Fibroblast of the conjunctiva (primary cell): ENCODE data around the gene USP10.

Source experiments
- DNase-seq: peaks from one replicate; pipeline ENCODE4 v3.0.0-alpha.2; 2010; ENCODE audit warnings: low read depth

Gene USP10

DNA sequence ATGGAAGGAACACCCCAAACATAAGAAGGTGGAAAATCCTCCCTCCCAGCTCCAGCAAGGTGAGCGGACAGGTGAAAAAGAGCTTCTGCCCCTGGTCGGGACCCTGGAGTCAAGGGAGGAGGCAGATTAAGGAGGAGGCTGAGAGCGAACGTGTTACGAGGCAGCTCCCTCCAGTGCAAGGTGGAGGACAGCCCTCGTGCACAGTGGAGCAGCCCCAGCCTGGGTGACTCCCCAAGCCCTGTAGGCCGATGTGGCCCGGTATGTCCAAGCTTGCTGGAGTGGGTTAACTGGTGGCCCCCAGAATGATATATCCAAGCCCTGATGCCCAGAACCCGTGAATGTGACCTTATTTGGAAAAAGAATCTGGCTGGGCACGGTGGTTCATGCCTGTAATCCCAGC, 104.5 kb downstream of the USP10 start:
- no peak for DNase-seq

DNA sequence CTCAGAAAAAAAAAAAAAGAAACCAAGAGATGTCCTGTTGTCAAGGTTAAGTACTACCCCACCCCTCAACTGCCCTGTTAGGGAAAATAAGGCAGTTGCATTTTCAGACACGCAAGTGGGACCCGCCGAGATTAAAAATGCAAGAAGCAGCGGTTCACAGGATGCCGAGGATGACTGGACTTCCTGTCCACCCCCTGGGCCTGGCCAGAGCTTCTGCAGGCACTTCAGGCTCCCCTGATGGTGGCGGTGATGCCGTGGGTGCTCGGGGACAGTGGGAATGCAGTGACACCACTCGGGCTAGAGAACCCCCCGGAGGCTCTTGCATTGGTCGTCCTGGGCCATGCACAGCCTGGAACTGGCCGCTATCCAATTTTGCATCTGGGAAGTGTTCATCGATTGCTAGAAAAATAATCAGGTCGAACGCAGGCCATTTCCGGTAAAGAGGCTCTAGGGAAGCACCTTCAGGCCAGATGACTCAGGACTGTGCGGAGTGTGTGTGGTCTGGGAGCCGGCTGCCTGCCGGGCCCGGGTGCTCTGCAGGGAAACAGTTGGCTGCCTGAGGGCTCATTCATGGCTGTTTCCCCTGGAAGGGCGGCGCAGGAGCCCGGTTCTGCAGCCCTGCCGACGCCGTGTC, 106.6 kb downstream of the USP10 start:
- peak; percentile 51 for DNase-seq

DNA sequence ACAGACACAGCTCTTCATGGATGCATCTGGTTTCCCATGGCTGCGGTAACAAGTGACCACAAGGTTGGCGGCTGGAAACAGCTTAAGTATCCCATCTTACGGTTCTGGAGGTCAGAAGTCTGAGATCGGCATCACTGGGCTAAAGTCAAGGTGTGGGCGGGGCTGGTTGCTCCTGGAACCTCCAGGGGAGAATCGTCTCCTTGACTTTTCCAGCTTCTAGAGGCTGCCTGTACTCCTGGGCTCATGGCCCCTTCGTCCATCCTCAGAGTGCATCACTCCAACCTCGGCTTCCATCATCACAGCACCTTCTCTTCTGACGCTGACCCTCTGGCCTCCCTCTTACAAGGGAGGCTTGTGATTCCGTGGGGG, 107.1 kb downstream of the USP10 start:
- DNase-seq = no peak

DNA sequence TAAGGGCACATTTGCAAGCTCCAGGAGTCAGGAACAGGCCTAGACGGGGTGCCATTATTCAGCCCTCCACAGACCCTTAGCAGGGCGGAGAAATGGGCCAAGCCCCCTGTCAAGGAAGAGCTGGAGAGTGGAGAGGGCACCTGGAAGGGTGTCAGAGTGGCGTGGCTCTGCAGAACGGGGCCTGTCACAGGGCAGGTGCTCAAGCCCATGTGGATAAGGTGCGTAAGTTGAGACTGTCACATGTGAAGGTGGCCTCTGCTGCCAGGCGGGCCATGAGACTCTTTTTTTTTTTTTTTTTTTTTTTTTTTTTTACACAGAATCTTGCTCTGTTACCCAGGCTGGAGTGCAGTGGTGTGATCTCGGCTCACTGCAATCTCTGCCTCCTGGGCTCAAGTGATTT, 108.0 kb downstream of the USP10 start:
- no peak for DNase-seq

DNA sequence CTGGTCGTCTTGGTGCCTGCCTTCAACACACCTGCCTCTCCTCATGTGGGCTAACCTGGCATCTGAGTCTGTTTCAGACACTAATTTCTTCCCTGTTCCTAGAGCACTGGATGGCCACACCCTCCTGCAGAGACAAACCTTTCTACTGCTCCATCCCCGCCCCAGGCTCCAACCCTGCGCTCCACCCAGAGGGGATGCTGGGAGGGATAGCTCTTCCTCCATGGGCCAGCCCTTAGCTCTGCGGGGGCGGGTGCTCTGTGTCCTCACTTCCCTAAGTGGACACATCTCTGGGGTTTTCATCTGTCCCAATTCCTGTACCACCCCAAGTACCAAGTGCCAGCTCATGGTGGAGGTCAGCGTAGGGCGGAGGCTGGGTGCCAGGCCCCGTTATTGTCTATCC, 109.0 kb downstream of the USP10 start:
- no peak for DNase-seq

DNA sequence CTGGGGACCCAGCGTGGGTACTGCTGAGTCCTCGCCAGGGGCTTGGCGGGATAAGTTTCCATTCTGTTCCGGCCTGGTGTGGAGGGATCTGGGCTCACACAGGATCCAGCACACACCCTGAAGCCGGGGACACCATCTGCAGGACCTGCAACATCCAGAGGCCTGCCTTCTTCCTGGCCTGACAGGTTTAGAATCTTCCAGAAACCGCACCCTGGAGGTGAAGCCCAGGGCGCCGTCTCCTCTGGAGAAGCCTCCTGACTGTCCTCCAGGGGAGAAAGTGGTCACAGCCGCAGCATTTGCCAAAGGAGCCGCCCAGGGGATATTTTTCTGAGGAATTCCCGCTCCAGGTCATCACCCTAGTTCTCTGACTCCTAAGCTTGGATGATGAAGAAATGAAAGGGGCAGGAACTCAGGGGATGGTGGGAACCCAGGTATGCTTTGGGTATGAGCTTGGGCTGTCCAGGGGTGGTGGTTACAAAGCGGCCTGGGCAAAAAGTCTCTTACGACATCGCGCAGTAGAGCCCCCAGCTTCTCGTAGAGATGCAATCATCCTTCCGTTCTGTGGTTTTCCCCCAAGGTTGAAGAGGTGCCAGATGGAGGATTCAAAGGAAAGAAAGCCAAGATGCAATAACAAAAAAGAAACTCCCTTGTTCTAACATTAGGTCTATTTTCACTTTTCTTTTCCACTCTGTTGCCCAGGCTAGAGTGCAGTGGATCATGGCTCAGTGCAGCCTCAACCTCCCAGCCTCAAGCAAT, 110.9 kb downstream of the USP10 start:
- DNase-seq = peak; percentile 55

DNA sequence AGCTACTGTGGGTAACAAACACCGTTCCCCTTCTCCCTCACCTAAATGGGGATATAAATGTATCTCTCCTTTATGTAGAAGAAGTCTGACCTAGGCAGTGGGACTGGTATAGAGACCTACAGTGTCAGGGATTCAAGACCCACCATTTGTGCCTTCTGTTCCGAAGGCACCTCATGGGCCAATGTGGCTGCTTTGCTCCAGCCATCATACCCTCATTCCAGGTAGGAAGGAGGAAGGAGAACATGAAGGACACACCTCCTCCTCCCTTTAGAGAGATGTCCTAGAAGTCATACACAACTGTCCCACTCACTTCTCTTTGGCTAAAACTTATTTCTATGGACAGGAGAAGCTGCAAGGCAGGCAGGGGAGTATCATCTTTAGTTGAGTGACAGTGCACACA, 111.7 kb downstream of the USP10 start:
- no peak for DNase-seq

DNA sequence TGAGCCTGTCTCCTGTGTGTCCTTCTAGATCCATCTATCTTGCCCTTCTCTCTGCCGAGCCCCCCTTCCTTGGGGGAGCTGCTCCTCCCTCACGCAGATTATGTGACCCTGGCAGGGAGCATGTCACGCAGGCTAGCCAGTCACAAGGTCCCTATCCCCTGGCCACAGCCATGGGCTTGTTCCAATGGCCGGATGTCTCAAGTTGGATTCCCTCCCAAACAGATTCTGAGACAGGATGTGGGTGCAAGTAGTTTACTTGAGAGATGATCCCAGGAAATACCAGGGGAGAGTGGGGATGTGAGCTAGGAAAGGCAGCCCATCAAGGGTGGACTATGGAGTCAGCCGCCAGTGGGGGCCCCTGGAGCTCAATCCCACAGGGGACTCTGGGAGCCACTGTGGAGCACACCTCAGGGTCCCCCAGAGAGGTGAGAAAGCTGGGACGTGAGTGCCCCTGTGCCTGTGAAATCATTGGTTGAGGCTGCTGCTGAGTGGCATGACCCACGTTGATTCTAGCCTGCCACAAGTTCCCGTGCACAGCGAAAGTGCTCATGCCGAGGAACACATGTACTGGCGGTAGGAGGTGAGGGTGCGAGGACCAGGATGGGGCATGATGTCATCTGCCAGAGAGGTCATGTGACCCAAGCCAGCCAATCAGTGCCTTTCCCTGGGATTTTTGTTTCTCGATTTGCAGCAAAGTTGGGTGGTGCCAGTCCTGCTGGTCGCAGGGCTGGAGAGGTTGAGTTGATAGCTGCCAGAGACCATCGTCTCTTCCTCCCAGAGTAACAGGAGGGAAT, 113.5 kb downstream of the USP10 start:
- DNase-seq = no peak

DNA sequence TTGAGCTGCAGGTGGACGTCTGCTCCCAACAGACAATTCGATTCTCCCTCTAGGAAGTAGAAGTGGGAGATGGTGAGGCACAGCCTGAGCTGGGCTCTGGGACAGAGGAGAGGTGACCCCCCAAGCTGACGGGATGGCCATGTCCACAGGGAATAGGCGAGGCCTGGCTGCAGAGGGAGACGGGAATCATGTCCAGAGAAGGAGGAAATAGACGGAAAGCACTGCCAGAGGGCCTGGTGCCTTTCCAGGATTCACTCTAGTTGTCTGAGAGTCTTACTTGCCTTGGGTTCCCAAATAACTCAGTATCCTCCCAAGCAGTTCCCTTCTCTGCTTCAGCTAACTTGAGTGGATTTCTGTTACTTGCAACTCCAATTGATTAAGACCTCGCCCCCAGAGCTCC, 115.7 kb downstream of the USP10 start:
- DNase-seq = no peak

DNA sequence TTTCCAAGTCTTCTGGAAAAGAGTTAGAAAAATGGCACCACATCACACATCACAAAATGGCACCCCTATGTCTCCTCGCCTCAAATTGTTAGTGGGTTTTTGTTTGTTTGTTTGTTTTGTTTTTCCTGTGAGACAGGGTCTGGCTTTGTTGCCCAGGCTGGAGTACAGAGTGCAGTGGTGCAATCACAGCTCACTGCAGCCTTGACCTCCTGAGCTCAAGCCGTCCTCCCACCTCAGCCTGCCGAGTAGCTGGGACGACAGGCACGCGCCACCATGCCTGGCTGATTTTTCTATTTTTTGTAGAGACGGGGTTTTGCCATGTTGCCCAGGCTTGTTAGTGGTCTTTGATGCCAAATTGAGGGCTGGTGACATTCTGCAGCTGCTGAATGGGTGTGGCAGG, 116.2 kb downstream of the USP10 start:
- DNase-seq = no peak

DNA sequence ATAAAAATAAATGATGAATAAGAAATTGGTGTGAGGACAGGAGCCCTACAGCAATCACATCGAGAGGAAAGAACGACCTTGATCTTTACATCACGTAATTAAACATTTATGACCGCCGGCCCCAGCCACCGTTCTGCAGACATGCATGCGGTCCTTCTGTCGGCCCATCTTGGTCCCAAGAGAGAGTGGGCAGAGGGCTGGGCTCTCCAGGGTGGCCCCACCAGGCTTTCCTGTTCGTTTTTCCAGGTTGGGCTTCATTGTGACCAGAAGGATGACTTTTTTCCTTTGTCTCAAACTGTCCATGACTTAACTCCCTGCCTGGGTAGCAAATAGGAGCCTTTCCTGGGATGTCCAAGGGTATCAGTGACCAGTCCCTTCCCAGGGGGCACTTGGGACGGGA, 116.7 kb downstream of the USP10 start:
- DNase-seq = no peak

DNA sequence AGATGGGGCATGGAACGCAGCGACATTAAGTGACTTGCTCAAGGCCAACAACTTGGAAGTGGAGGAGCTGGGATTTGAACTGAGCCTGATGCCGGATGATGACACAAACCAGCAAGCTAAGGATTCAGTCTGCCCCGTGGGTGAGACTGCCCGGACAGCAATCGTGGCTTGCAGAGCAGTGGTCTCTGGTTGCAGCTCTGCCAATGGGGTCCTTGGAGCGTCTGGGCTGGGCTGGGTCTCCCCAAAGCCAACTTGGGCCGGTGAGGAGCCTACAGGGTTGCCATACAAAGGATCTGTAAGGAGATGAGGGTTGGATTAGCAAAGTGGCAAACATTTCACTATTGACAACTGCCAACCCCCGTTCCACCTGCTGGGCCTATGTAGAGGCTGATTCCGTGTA, 117.4 kb downstream of the USP10 start:
- no peak for DNase-seq

DNA sequence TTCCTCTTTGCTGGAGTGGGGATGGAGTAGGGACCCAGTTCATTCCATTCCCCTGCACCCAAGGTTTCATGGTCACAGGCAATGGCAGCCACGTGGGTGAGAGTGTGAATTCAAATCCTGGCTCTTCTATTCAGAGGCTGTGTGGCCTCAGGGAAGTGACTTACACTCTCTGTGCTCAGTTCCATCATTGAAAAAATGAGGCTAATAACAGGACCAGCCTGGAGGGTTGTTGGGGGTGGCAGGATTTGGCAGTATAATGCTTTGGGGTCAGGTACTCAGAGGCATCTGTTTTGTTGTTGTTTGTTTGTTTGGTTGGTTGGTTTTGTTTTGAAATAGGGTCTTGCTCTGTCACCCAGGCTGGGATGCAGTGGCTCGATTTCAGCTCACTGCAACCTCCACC, 117.8 kb downstream of the USP10 start:
- DNase-seq = no peak

DNA sequence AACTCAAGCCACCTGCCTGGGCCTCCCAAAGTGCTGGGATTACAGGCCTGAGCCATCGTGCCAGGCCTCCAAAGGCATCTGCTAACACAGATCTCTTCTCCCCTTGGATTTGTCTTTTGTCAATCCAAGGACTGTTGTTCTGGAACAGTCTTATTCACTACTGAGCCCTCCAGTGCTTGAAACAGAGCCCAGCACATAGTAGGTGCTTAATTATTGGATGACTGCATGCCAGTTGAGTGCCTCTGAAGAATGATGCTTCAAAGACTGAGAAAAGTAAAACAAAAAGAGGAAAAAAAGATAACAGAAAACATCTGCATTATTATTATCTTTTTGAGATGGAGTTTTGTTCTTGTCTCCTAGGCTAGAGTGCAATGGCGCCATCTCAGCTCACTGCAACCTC, 118.3 kb downstream of the USP10 start:
- DNase-seq = no peak

DNA sequence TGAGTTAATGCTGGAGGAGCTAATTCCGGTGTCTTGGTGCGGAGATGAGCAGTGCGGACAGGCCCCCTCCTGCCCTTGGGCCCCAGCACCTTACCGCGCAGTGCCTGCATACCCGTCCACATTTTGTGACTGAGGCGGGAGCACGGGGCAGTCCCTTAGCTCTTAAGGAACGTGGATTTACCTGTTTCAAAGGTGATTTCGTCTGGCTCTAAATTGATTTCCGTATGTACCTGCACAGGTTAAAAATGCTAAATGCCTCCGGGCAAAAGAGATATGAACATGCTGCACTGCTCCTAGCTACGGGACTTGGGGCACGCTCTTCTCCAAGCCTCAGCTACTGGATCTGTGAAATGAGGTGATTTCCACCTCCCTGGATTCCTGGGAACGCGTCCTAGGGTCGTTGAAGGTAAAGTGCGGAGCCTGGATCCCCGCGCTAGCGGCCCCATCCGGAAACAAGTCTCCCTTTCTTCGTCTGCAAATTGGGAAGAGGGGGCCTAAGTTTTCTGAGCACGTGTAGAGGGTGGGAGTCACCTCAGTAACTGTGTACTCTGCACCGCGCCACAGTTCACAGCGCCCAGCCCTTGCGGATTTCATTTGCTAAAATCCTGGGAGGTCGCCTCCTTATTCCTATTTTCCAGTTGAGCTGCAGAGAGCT, 119.3 kb downstream of the USP10 start:
- DNase-seq = no peak

DNA sequence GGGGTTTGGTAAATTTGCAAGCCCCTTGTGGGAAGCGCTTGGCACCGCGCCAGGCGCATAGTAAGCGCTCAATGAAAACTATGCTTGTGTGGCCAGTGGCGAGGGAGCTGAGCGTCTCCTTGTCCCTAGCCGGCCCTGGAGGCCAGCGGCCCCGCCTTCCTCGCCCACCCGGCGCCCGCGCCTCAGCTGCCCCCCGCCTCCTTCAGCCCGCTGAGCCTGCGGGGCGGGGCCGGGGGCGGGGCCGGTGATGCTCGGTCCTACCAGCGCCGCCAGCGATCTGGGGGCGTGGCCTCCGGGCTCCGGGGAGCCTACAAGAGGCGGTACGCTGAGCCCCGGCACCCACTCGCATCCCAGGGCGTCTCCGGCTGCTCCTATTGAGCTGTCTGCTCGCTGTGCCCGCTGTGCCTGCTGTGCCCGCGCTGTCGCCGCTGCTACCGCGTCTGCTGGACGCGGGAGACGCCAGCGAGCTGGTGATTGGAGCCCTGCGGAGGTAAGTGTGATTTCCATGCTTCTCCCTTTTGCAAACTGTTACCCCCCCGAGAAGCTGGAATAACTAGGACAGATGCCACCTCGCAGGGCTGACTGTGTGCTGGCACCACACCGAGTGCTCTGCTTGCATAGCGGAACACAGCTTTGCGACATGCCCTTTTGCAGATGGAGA, 120.0 kb downstream of the USP10 start, which contains the start of gene CRISPLD2:
Gene CRISPLD2, plus strand, starts transcription at position 342 of the 661 bp plus-strand sequence. CDS start 18,511 bp downstream, outside the sequence.
- DNase-seq = peak; percentile 71

DNA sequence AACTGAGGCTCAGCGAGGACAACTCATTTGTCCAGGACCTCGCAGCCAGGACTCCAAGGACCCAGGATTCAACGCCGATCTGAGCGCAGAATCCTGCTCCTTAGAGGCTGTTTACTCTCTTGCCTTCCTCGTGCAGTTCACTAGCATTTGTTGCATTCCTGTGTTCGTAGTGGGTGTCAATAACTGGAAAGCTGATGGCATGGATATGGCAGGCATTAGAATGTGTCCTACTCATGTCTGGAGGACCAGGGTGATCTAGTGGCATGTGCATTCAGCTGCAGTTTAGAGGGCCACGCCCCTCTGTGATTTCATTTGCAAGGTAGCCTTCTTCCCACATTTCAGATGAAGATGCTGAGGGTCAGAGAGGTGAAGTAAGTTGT, 120.5 kb downstream of the USP10 start:
- DNase-seq = no peak

DNA sequence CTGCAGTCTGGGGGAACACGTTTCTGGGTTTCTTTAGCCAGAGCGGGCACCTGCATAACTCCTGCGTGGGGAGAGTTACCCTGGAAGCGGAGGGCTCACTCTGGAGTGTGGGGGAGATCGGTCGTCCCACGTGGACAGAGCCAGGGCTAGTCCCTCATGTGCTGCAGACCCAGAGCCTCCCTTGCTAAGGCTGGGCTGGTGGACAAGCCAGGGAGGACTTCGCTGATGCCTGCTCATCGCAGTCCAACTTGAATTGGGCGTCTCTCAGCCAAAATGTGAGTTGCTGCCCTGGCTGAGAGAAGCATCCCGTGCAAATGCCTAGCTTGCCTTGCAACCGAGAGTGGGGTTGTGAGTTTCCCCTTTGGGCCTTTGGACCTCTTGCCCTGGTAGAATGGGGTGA, 121.0 kb downstream of the USP10 start:
- no peak for DNase-seq

DNA sequence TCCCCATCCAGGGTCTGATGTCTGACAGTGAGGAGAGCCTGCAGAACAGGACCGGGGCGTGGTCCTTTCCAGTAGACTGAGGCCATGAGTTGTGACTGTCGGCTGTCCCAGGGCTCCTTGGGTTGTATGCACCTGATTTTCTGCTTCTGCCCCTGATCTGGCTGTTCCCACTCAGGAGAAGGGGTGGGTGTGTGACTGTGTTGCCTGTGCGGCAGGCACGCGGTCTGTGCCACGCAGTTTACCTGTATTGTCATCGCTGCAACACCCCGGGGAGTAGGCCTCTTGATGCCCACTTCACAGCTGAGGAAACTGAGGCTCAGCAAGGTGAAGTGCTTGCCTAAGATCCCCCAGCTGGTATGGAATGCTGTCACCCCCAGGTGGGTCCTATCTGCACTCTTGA, 121.4 kb downstream of the USP10 start:
- DNase-seq = no peak

DNA sequence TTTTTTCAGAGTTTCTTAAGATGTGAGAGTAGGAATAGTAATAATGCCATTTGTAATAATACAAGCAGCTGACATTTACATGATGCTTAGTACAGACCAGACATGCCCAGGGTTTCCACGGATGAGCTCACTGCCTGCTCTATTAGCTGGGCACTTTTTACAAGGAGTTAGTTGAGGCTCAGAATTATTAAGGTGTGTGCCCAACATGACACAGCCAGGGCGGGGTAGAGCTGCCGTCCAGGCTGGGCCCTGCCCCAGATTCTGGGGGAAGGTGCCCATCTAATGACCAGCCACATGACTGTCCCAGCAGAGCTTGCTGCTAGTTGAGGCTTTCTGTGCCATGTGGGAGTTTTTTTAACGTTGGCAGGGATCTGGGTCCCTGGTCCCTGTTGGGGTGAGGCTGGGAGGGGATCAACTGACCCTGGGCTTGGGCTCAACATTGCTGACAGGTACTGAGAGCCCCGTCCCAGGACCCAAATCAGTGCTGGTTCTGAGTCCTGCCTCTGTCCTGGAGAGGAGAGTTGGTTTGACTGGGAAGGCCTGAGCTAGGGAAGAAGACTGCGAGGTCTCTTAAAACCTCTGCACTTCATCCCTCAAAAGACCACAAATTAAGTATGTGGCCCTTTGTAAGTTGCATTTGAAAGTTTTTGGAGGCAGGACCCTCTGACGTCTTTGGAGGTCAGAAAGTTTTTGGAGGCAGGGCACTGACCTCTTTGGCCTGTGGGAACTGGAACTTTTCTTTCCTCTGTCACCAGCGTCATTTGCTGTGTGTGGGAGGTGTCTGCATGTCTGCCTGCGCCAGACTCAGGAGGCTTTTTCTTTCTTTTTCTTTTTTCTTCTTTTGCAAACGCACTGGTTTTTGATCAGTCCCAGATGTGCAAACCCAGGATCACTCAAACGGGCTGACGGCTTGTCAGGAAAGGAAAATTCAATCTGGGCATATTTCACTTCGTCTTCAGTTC, 122.2 kb downstream of the USP10 start:
- no peak for DNase-seq

DNA sequence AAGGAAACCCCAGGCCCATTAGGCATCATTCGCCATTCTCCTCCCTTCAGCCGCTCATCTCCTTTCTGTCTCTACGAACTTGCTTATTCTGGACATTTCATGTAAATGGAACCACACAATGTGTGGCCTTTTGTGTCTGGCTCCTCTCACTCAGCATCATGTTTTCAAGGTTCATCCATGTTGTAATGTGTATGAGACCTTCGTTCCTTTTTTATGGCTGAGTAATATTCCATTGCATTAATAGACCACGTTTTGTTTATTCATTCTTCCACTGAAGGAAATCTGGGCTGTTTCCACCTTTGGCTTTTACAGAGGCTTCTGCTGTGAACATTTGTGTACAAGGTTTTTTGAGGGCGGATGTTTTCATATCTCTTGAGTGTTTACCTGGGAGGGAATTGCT, 123.2 kb downstream of the USP10 start:
- no peak for DNase-seq
